Erythroblast (primary cell): ENCODE measurements around the gene NEURL3.

Experiments
- GATA1 ChIP-seq: IDR thresholded peaks from 2 replicates; pipeline ENCODE4 v1.6.1; 2011; ENCODE audit warnings: low read depth, mild to moderate bottlenecking, control low read depth, low read length, moderate library complexity
- POLR2A ChIP-seq: IDR thresholded peaks from 2 replicates; pipeline ENCODE4 v1.6.1; 2011; ENCODE audit warnings: mild to moderate bottlenecking, low read length

GRCh38 chr2:96501471-96501874 lies 3.7 kb downstream of the NEURL3 start:
- TF ChIP-seq POLR2A (no peak), GATA1 (no peak)
